ENCODE data around the gene MAP3K7.

- no peak for TF ChIP-seq CTCF (IDR thresholded peaks at IDR 0.05; ENCODE audit: insufficient read depth, low read depth, low read length)
- no peak for TF ChIP-seq EZH2 (IDR thresholded peaks at IDR 0.05; ENCODE audit: insufficient read depth, low read length)
Measured at GRCh38 chr6:90541221-90541620, 45.7 kb downstream of the MAP3K7 start.
